Aorta (tissue), 5 donors: Measurements from ENCODE around the gene HOXD1. TPM values are rescaled to one million over a fixed set of nuclear protein-coding genes. Genes with fewer than 3 reads are reported as not detected.
A peak's percentile ranks its signal among the peaks of the same experiment; 100 is the strongest.

ENCODE experiments used
- ATAC-seq: fragments of 200-7000 bp; cut with Tn5 transposase; one replicate; pipeline ENCODE4 v1.9.1; 2022; ENCODE audit warnings: moderate library complexity; ENCODE audit not compliant: low FRiP score
- DNase-seq, 2 donors: peaks; one replicate each; pipeline ENCODE4 v3.0.0-alpha.2; 2020
- H3K27ac ChIP-seq, 2 donors: one replicate each; pipeline ENCODE4 v1.5.1; 2013; ENCODE audit warnings: low read length in 2 of 2, mild to moderate bottlenecking in 2 of 2, moderate library complexity in 2 of 2, control low read depth in 1 of 2, inconsistent platforms in 1 of 2, low read depth in 1 of 2
- H3K27me3 ChIP-seq, 2 donors: one replicate each; pipeline ENCODE4 v1.6.1; 2013; ENCODE audit warnings: control low read depth in 1 of 2, low read length in 1 of 2, mild to moderate bottlenecking in 1 of 2, moderate library complexity in 1 of 2; ENCODE audit not compliant: insufficient read depth in 2 of 2, control insufficient read depth in 1 of 2
- H3K36me3 ChIP-seq, 2 donors: one replicate each; pipeline ENCODE4 v1.6.1; 2013; ENCODE audit warnings: control low read depth in 1 of 2, low read length in 1 of 2, mild to moderate bottlenecking in 1 of 2; ENCODE audit not compliant: insufficient read depth in 2 of 2, control insufficient read depth in 1 of 2
- H3K4me1 ChIP-seq, 2 donors: one replicate each; pipeline ENCODE4 v1.6.1; 2013; ENCODE audit warnings: low read length in 2 of 2, control low read depth in 1 of 2, mild to moderate bottlenecking in 1 of 2, moderate library complexity in 1 of 2; ENCODE audit not compliant: insufficient read depth in 2 of 2, control insufficient read depth in 1 of 2
- H3K4me3 ChIP-seq, 2 donors: one replicate each; pipeline ENCODE4 v1.5.1; 2013; ENCODE audit warnings: low read length in 2 of 2, control low read depth in 1 of 2, mild to moderate bottlenecking in 1 of 2
- H3K9me3 ChIP-seq: one replicate; pipeline ENCODE4 v1.6.1; 2013; ENCODE audit warnings: mild to moderate bottlenecking, low read length; ENCODE audit not compliant: control insufficient read depth
- whole genome bisulfite sequencing, 2 donors: extraction: QIAGEN DNeasy Blood & Tissue Kit; methylation state at CpG; one replicate each; pipeline ENCODE4 v1.1.7; 2013; 5-methylcytosine and 5-hydroxymethylcytosine counted together
- intact Hi-C, 2 donors: fragments of 100-400 bp; cut with DNase I; formaldehyde crosslinking; loops; one replicate each; pipeline versions ENCODE4 v1.14.2 to v1.15.0; 2022
- long read RNA-seq, 2 donors: library from polyadenylated mRNA; unstranded; transcript quantifications; one replicate each; pipeline ENCODE4 v2.0.0, GENCODE V29; 2020 to 2021
- polyA plus RNA-seq, 2 donors: library from polyadenylated mRNA; stranded (reverse); fragments of 200-250 nt; gene quantifications; one replicate each; pipeline ENCODE4 v1.2.3, GENCODE V29; 2013
- total RNA-seq, 2 donors: library from RNA; stranded (reverse); fragmentation: NEBNext Ultra II Directional; extraction: Animal tissue kit (Norgen Biotek cat#: 25700); gene quantifications; one replicate each; pipeline ENCODE4 v1.2.1, GENCODE V29; 2021
- donor health status: healthy with polysubstance abuse.
- donor health status: Bipolar disorder and iron deficiency.
- donor health status: DM: no; HTN: no; CAD: no.
- donor health status: DM: no; HTN: no; CAD: no.
- donor health status: DM: yes; HTN: yes; CAD: no.

The HOXD1 gene
- total RNA-seq, result 1 to 10 TPM; 1.1 to 2.2 TPM
- 1 to 10 TPM in 1 of 2 donors, under 1 TPM in 1; 0.31 to 1.0 TPM for polyA plus RNA-seq
- long read RNA-seq, donor 1, transcript HOXD1-201 (2 exons, 1,975 nt), result major isoform, 16 of 18 reads
- long read RNA-seq, donor 1, partial matches to known transcripts, result 0 of 18 reads
- long read RNA-seq, donor 1, other reads (novel, unspliced or antisense), result 2 of 18 reads
- long read RNA-seq, donor 2, transcript HOXD1-201 (2 exons, 1,975 nt), result major isoform, 5 of 6 reads
- long read RNA-seq, donor 2, partial matches to known transcripts, result 0 of 6 reads
- long read RNA-seq, donor 2, other reads (novel, unspliced or antisense), result 1 of 6 reads

- peak; percentile 50 to 82 for DNase-seq
- H3K9me3 ChIP-seq, result no peaks in the 10 kb centered on the region
- H3K4me1 ChIP-seq, result no peaks in the 10 kb centered on the region
- H3K36me3 ChIP-seq, result no peaks in the 10 kb centered on the region
- intact Hi-C loops, result no loop called here
- WGBS, 2 donors, result 0 to 1% methylated on average over 62 to 68 of the region's 68 CpGs
- H3K27me3 ChIP-seq, result no peaks in the 10 kb centered on the region
- peak; percentile 89 for ATAC-seq
- no peak within 1 kb of the TSS for H3K27ac ChIP-seq
- H3K4me3 ChIP-seq, result peak within 1 kb of the TSS; percentile 45 to 48
Observed at GRCh38 chr2:176187899-176188773, at the start of gene HOXD1. Gene HOXD1, plus strand, starts transcription at chr2:176188668. Its CDS starts 134 bp downstream, at chr2:176188802.

DNA sequence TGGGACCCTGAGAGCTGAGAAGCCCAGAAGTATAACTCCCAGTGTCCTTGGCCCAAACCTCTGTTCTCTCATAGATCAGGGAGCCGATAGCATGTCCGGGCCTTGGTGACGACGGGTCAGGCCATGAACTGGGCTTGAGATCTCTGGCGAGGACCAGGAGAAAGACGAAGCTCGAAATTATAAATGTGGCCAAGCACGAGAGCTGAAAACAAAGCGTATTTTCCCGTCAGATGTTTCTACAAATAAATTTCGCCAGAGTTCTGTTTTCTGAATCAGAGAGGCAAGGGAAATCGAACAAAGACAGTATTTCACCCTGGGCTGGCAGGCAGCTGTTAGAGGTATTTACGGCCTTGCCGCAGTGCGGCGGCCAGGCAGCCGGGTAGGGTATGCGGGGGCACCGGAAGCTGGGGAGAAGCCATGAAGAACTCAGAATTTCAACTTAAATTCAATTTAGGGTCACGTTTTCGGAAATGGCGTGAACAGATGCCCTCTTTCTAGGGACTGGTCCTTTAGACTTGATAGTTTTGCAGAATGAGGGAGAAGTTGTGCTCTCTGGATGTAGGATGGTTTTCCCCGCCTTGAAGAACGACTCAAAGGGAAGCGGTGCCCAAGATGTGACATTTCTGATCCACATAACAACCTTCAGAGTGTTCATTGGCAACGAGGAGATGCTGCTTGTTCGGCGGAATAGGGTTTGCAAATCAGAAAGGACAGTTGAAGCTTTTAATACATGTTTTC lies 49.4 kb upstream of the HOXD1 start:
- WGBS, 2 donors, result 65 to 87% methylated on average over 28 of the region's 28 CpGs
- Histone ChIP-seq H3K9me3 (no peaks in the 10 kb centered on the region), H3K4me3 (no peak overlapping the region), H3K4me1 (no peaks in the 10 kb centered on the region), H3K36me3 (no peaks in the 10 kb centered on the region), H3K27ac (peak overlapping the region in 1 of 2 donors; percentile 8), H3K27me3 (no peaks in the 10 kb centered on the region)
- ATAC-seq, result no peak
- intact Hi-C loops, result loop anchor here in 1 of 2 donors (5.0 kb wide), 1 partner anchor 413 kb away; no protein-coding TSS in a partner anchor
- peak in 1 of 2 donors; percentile 82 for DNase-seq

GRCh38 chr2:176139661-176140512 lies 48.6 kb upstream of the HOXD1 start:
- DNase-seq, result peak in 1 of 2 donors; percentile 83

GRCh38 chr2:176140513-176141317 lies 47.8 kb upstream of the HOXD1 start:
- no peak overlapping the region for H3K27ac ChIP-seq
- no peaks in the 10 kb centered on the region for H3K9me3 ChIP-seq
- ATAC-seq, result peak; percentile 93
- peak; percentile 81 to 93 for DNase-seq
- no peaks in the 10 kb centered on the region for H3K27me3 ChIP-seq
- no peaks in the 10 kb centered on the region for H3K4me1 ChIP-seq
- WGBS, 2 donors, result 8% methylated on average over 41 to 48 of the region's 48 CpGs
- intact Hi-C loops, result loop anchor here (1.0 to 10.0 kb wide), 6 partner anchors 124 to 497 kb away; partner anchors contain the start of gene MTX2 (in 1 of the 2)
- H3K4me3 ChIP-seq, result peak overlapping the region; percentile 14 to 43
- no peaks in the 10 kb centered on the region for H3K36me3 ChIP-seq

More at GRCh38 chr2:176139661-176140512, 48.6 kb upstream of the HOXD1 start:
- intact Hi-C loops, result loop anchor here (1.0 to 10.0 kb wide), 7 partner anchors 125 to 497 kb away; partner anchors contain the start of gene MTX2 (in 1 of the 2)
- peak; percentile 49 for ATAC-seq
- Histone ChIP-seq H3K36me3 (no peaks in the 10 kb centered on the region), H3K4me3 (peak overlapping the region in 1 of 2 donors; percentile 14), H3K4me1 (no peaks in the 10 kb centered on the region), H3K27me3 (no peaks in the 10 kb centered on the region), H3K27ac (peak overlapping the region in 1 of 2 donors; percentile 8), H3K9me3 (no peaks in the 10 kb centered on the region)
- 26 to 39% methylated on average over 41 of the region's 41 CpGs for WGBS, 2 donors

DNA sequence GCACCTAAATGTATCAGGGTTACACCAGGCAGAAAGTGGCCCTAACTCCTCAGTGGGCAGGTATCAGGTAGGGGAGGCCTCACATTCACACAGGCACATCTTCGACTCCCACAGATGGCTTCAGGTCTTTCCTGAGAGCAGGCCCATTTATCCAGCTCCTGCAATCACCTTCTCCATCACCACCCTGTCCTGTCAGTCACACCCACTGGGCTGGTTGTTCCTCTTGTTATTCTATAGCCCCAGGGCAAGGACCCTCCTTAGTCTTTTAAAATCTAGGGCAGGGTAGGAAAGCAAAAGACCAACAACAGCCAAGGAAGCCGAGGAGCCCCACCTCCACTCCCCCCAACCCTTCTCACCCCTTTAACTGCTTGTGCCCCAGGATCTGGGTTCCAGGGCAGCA lies 46.2 kb upstream of the HOXD1 start:
- intact Hi-C loops, result loop anchor here (5.0 to 10.0 kb wide), 3 partner anchors 123 to 495 kb away; partner anchors contain the start of gene MTX2 (in 1 of the 2)
- 92 to 93% methylated on average over 2 of the region's 2 CpGs for WGBS, 2 donors
- Histone ChIP-seq H3K27ac (no peak overlapping the region), H3K36me3 (no peaks in the 10 kb centered on the region), H3K4me3 (no peak overlapping the region), H3K27me3 (no peaks in the 10 kb centered on the region), H3K9me3 (no peaks in the 10 kb centered on the region), H3K4me1 (no peaks in the 10 kb centered on the region)
- no peak for DNase-seq
- ATAC-seq, result no peak

DNA sequence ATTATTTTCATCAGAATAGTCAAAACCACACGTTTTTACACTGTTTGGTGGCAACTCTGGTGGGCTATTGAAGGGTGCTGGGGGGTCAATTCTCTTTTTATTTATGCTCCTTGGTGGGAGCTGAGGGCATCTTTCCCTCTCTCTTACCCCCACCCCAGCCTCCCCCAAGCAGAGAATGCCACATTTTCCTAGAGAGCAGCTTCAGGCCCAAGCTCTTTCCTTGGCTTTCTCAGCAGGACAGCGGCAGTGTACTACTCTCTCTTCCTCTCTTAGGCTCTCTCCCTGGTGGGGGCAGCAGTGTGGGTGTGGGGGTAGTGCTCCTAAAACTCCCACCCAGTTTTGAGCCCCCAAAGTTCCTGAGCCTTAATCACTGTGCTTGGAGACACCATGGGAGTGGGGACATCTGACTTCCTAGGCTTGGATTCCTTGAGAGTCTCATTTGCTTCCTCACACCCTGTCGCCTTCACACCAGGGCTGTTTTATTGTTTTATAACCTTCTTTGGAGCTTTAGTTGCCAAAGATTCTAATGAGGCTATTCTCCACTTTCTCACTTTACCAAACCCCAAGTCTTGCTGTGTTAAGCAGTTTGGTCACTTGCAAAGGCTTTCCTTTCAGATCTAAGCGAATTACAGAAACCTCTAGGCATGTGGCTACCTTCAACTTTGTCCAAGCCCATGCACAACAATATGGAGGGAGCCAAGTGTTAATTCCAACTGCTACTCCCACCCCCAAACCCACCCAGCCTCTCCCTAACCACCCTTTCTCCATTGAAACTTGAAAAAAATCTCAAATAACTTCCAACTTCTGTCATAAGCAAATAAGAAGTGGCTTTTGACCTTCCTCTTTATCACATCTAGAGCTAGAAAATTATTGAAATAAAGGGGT lies 43.1 kb upstream of the HOXD1 start:
- Histone ChIP-seq H3K4me3 (no peak overlapping the region), H3K9me3 (no peaks in the 10 kb centered on the region), H3K36me3 (no peaks in the 10 kb centered on the region), H3K4me1 (no peaks in the 10 kb centered on the region), H3K27ac (no peak overlapping the region), H3K27me3 (no peaks in the 10 kb centered on the region)
- ATAC-seq, result no peak
- peak in 1 of 2 donors; percentile 35 for DNase-seq
- 89 to 93% methylated on average over 4 of the region's 4 CpGs for WGBS, 2 donors
- intact Hi-C loops, result loop anchor here in 1 of 2 donors (10.0 kb wide), 1 partner anchor 119 kb away; the partner anchor contains the start of gene MTX2
